ENCODE results near the gene MRGPRD. TPM values are rescaled to one million over a fixed set of nuclear protein-coding genes. Genes with fewer than 3 reads are reported as not detected.

Gene MRGPRD
- total RNA-seq = not detected in 2 replicates

GRCh38 chr11:68980776-68981065 is at the start of gene MRGPRD:
TSS of gene MRGPRD (minus strand) at chr11:68980986. CDS start at chr11:68980986, 0 bp downstream.

GRCh38 chr11:69013009-69013951 is 32.5 kb upstream of the MRGPRD start, which contains the start of gene MRGPRF:
TSS of gene MRGPRF (minus strand) at chr11:69013246. CDS start at chr11:69009901, 3,345 bp downstream.

Other genes starting within 250 kb of the MRGPRD start
- gene TESMIN, start 229.5 kb downstream of the MRGPRD start, total RNA-seq = 1.9 and 6.6 TPM in 2 replicates
- gene CPT1A, start 139.1 kb downstream of the MRGPRD start, total RNA-seq = 10.1 and 11.5 TPM in 2 replicates
- gene MRPL21, start 77.2 kb downstream of the MRGPRD start, total RNA-seq = 51.4 and 74.7 TPM in 2 replicates
- gene IGHMBP2, start 77.1 kb downstream of the MRGPRD start, total RNA-seq = 7.8 and 26.6 TPM in 2 replicates
- gene MRGPRF, start 32.3 kb upstream of the MRGPRD start, total RNA-seq = 34.2 and 39.2 TPM in 2 replicates
- 6.1 and 8.9 TPM in 2 replicates for gene TPCN2, start 67.9 kb upstream of the MRGPRD start, total RNA-seq
- not detected in 2 replicates for gene SMIM38, start 174.9 kb upstream of the MRGPRD start, total RNA-seq

Measured in myometrial cell (primary cell).